ENCODE results near the gene ABHD12B.

The ABHD12B gene

GRCh38 chr14:50948205-50948604 is 76.4 kb downstream of the ABHD12B start:
- H3K36me3 ChIP-seq (replicated peaks) = no peaks in the 10 kb centered on the region
- H3K4me3 ChIP-seq (ENCODE audit: low read depth, low read length) = no peak overlapping the region
- TF ChIP-seq CTCF (IDR thresholded peaks at IDR 0.05; ENCODE audit: low read depth, low read length, missing control alignments) = no peak
- no peak overlapping the region for H3K27ac ChIP-seq
- no peaks in the 10 kb centered on the region for H3K27me3 ChIP-seq (replicated peaks)
- DNase-seq = no peak
- in situ Hi-C loops (cut with HindIII; ENCODE audit: low pct_ligation_motif_present, low sequenced_read_pairs) = no loop called here

DNA sequence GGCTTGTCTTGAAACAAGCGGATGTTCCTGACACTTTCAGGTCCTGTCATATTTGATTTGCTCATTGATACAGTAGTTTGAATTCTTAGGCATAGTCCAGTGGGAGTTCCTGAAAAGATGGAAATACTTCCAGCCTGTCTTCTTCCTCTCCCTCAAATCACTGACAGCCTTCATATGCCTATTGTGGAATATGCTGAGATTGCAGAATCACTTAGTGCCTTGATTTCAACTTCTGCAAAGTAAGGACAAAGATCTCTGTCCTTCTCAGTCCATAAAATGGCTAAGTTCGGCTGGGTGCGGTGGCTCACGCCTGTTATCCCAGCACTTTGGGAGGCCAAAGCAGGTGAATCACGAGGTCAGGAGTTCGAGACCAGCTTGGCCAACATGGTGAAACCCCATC is 79.2 kb downstream of the ABHD12B start:
- no peaks in the 10 kb centered on the region for H3K27me3 ChIP-seq (replicated peaks)
- H3K36me3 ChIP-seq (replicated peaks) = no peaks in the 10 kb centered on the region
- no peak for TF ChIP-seq CTCF (IDR thresholded peaks at IDR 0.05; ENCODE audit: low read depth, low read length, missing control alignments)
- in situ Hi-C loops (cut with HindIII; ENCODE audit: low pct_ligation_motif_present, low sequenced_read_pairs) = no loop called here
- DNase-seq = no peak
- no peak overlapping the region for H3K27ac ChIP-seq
- H3K4me3 ChIP-seq (ENCODE audit: low read depth, low read length) = no peak overlapping the region

- no peak for TF ChIP-seq CTCF (IDR thresholded peaks at IDR 0.05; ENCODE audit: low read depth, low read length, missing control alignments)
- in situ Hi-C loops (cut with HindIII; ENCODE audit: low pct_ligation_motif_present, low sequenced_read_pairs) = no loop called here
- Histone ChIP-seq H3K27ac (no peak overlapping the region), H3K4me3 (ENCODE audit: low read depth, low read length) (no peak overlapping the region), H3K27me3 (replicated peaks) (no peaks in the 10 kb centered on the region), H3K36me3 (replicated peaks) (no peaks in the 10 kb centered on the region)
- no peak for DNase-seq
These were observed 81.6 kb downstream of the ABHD12B start for GRCh38 chr14:50953502-50953901.

Measured in brain microvascular endothelial cell (primary cell).